Esophagus muscularis mucosa (tissue), 4 donors: Measurements from ENCODE around the gene TMEM242. TPM values are rescaled to one million over a fixed set of nuclear protein-coding genes. Genes with fewer than 3 reads are reported as not detected.

Experiments
- DNase-seq: peaks from one replicate; pipeline ENCODE4 v3.0.0-alpha.2; 2017; ENCODE audit errors: extremely low spot score
- H3K27ac ChIP-seq, 4 donors: fragments of 200-600 bp; sonication (generic); replicated peaks in 1 of 4; 1 replicate in 3 of 4; 2 replicates in 1 of 4; pipeline ENCODE4 v1.5.1; 2016 to 2019; ENCODE audit warnings: mild to moderate bottlenecking in 1 of 4
- H3K27me3 ChIP-seq, 4 donors: fragments of 200-600 bp; sonication (generic); one replicate each; pipeline versions ENCODE4 v1.5.1 to v1.6.0; 2016 to 2019
- H3K36me3 ChIP-seq, 4 donors: fragments of 200-600 bp; sonication (generic); one replicate each; pipeline ENCODE4 v1.5.1; 2016 to 2019
- H3K4me1 ChIP-seq, 4 donors: fragments of 200-600 bp; sonication (generic); one replicate each; pipeline ENCODE4 v1.5.1; 2016 to 2019
- H3K4me3 ChIP-seq, 4 donors: fragments of 200-600 bp; sonication (generic); 1 replicate in 2 of 4; 2 replicates in 2 of 4; pipeline ENCODE4 v1.5.1; 2016 to 2019; ENCODE audit warnings: mild to moderate bottlenecking in 4 of 4, moderate library complexity in 1 of 4
- H3K9me3 ChIP-seq, 4 donors: fragments of 200-600 bp; sonication (generic); 1 replicate in 3 of 4; 2 replicates in 1 of 4; pipeline ENCODE4 v1.5.1; 2016 to 2019
- CTCF ChIP-seq, 3 experiments: fragments of 200-600 bp in 2 of 3; fragments of 450-650 bp in 1 of 3; sonication (generic) in 2 of 3; IDR thresholded peaks; one replicate each; pipeline ENCODE4 v1.5.1; 2017 to 2019; ENCODE audit warnings: antibody characterized with exemption in 3 of 3, mild to moderate bottlenecking in 2 of 3, moderate library complexity in 1 of 3
- EP300 ChIP-seq: sonication (generic); formaldehyde crosslinking; IDR thresholded peaks from one replicate; pipeline ENCODE4 v1.6.1; 2017; ENCODE audit warnings: antibody characterized with exemption
- POLR2A ChIP-seq: fragments of 450-650 bp; IDR thresholded peaks from one replicate; pipeline ENCODE4 v1.6.1; 2017; ENCODE audit warnings: antibody characterized with exemption, moderate library complexity, mild to moderate bottlenecking, low read depth
- POLR2AphosphoS5 ChIP-seq, 2 donors: sonication (generic); formaldehyde crosslinking; IDR thresholded peaks; one replicate each; pipeline ENCODE4 v1.6.1; 2017; ENCODE audit warnings: antibody characterized with exemption in 2 of 2
- WGBS: methylation state at CpG from one replicate; pipeline ENCODE4 v1.1.5; 2018; 5-methylcytosine and 5-hydroxymethylcytosine counted together
- intact Hi-C: fragments of 100-400 bp; cut with DNase I; formaldehyde crosslinking; loops from one replicate; pipeline ENCODE4 v1.15.1; 2023
- total RNA-seq, 4 donors: library from RNA; depleted of rRNA; stranded (reverse); fragments of >200 nt; gene quantifications; one replicate each; pipeline versions ENCODE4 v1.1.0 to v1.2.1, GENCODE V29; 2016

Gene TMEM242
- total RNA-seq, 4 donors from 2014 or later, result 6.1 to 10.1 (median 8.0) TPM

- Histone ChIP-seq H3K4me1 (peaks cover 25 to 34% (median 30%) of the 10 kb centered on the region in 4 donors), H3K9me3 (no peaks in the 10 kb centered on the region), H3K36me3 (no peaks in the 10 kb centered on the region), H3K4me3 (no peak overlapping the region), H3K27me3 (no peaks in the 10 kb centered on the region), H3K27ac (peak overlapping the region; percentile 67 to 75 (median 73))
- WGBS, result 72% methylated on average over 6 of the region's 6 CpGs
- intact Hi-C loops, result no loop called here
- DNase-seq, result no peak
- TF ChIP-seq POLR2A, result no peak
- no peak for TF ChIP-seq POLR2AphosphoS5 (IDR thresholded peaks at IDR 0.05)
- TF ChIP-seq EP300, result no peak
- TF ChIP-seq CTCF (IDR thresholded peaks at IDR 0.05), result no peak
These were observed 54.5 kb downstream of the TMEM242 start for GRCh38 chr6:157268835-157269234.

- intact Hi-C loops, result no loop called here
- no peaks in the 10 kb centered on the region for H3K36me3 ChIP-seq
- H3K27ac ChIP-seq, result peak overlapping the region in 3 of 4 donors; percentile 67 to 75 (median 73)
- DNase-seq, result no peak
- WGBS, result 100% methylated on average over 2 of the region's 6 CpGs
- H3K9me3 ChIP-seq, result no peaks in the 10 kb centered on the region
- peaks cover 21 to 31% (median 27%) of the 10 kb centered on the region in 4 donors for H3K4me1 ChIP-seq
- TF ChIP-seq EP300, result no peak
- no peak overlapping the region for H3K4me3 ChIP-seq
- no peaks in the 10 kb centered on the region for H3K27me3 ChIP-seq
These were observed 54.9 kb downstream of the TMEM242 start for GRCh38 chr6:157268396-157268795.

GRCh38 chr6:157267654-157268053, 55.7 kb downstream of the TMEM242 start:
- DNase-seq, result no peak
- peaks cover 19 to 28% (median 27%) of the 10 kb centered on the region in 4 donors for H3K4me1 ChIP-seq
- intact Hi-C loops, result no loop called here

GRCh38 chr6:157267109-157267611, 56.2 kb downstream of the TMEM242 start:
- TF ChIP-seq POLR2AphosphoS5 (IDR thresholded peaks at IDR 0.05) (no peak), CTCF (IDR thresholded peaks at IDR 0.05) (no peak), POLR2A (no peak)
- Histone ChIP-seq H3K4me1 (peaks cover 19 to 28% (median 26%) of the 10 kb centered on the region in 4 donors), H3K9me3 (no peaks in the 10 kb centered on the region), H3K27ac (no peak overlapping the region), H3K36me3 (no peaks in the 10 kb centered on the region), H3K4me3 (no peak overlapping the region), H3K27me3 (no peaks in the 10 kb centered on the region)
- intact Hi-C loops, result no loop called here
- DNase-seq, result no peak
- 88% methylated on average over 17 of the region's 18 CpGs for WGBS

More at GRCh38 chr6:157267654-157268053, 55.7 kb downstream of the TMEM242 start:
- H3K36me3 ChIP-seq, result no peaks in the 10 kb centered on the region
- no peak for TF ChIP-seq POLR2A
- TF ChIP-seq CTCF (IDR thresholded peaks at IDR 0.05), result no peak
- no peak for TF ChIP-seq EP300
- no peak for TF ChIP-seq POLR2AphosphoS5 (IDR thresholded peaks at IDR 0.05)
- H3K27me3 ChIP-seq, result no peaks in the 10 kb centered on the region
- WGBS, result no CpG with 5 or more reads among the region's 7 CpGs
- no peak overlapping the region for H3K27ac ChIP-seq
- no peaks in the 10 kb centered on the region for H3K9me3 ChIP-seq
- H3K4me3 ChIP-seq, result no peak overlapping the region

- TF ChIP-seq POLR2AphosphoS5 (IDR thresholded peaks at IDR 0.05) (no peak), CTCF (IDR thresholded peaks at IDR 0.05) (no peak), EP300 (no peak), POLR2A (no peak)
- H3K9me3 ChIP-seq, result no peaks in the 10 kb centered on the region
- H3K27ac ChIP-seq, result no peak overlapping the region
- no peak overlapping the region for H3K4me3 ChIP-seq
- 84% methylated on average over 8 of the region's 20 CpGs for WGBS
- no peaks in the 10 kb centered on the region for H3K36me3 ChIP-seq
- no peaks in the 10 kb centered on the region for H3K27me3 ChIP-seq
- H3K4me1 ChIP-seq, result peaks cover 19 to 28% (median 26%) of the 10 kb centered on the region in 4 donors
- intact Hi-C loops, result no loop called here
- no peak for DNase-seq
These were observed 56.8 kb downstream of the TMEM242 start for GRCh38 chr6:157266274-157267101.
